GM23338 (cell line): ENCODE data around the gene DLX5. TPM values are rescaled to one million over a fixed set of nuclear protein-coding genes. Genes with fewer than 3 reads are reported as not detected.

Experiments
- ATAC-seq: fragments of 200-7000 bp; cut with Tn5 transposase; 3 replicates; pipeline ENCODE4 v1.9.1; 2020
- DNase-seq: peaks from one replicate; pipeline ENCODE4 v3.0.0-alpha.2; 2015; ENCODE audit warnings: low spot score
- H2AFZ ChIP-seq: fragments of 200-600 bp; sonication (generic); 2 replicates; pipeline ENCODE4 v1.8.0; 2016; ENCODE audit warnings: antibody characterized with exemption, mild to moderate bottlenecking, moderate library complexity
- H3F3A ChIP-seq: fragments of 200-600 bp; sonication (generic); replicated peaks from 2 replicates; pipeline ENCODE4 v1.8.0; 2017; ENCODE audit warnings: antibody characterized with exemption, mixed run types, low read depth
- H3K27ac ChIP-seq: fragments of 200-600 bp; sonication (generic); 2 replicates; pipeline ENCODE4 v1.6.1; 2016; ENCODE audit warnings: low read depth
- H3K27me3 ChIP-seq: fragments of 200-600 bp; sonication (generic); 2 replicates; pipeline ENCODE4 v1.8.0; 2016; ENCODE audit warnings: mild to moderate bottlenecking, mixed run types, moderate library complexity; ENCODE audit not compliant: insufficient read depth
- H3K36me3 ChIP-seq: fragments of 200-600 bp; sonication (generic); 2 replicates; pipeline ENCODE4 v1.8.0; 2016; ENCODE audit warnings: mild to moderate bottlenecking; ENCODE audit not compliant: insufficient read depth
- H3K4me1 ChIP-seq: fragments of 200-600 bp; sonication (generic); 2 replicates; pipeline ENCODE4 v1.8.0; 2016; ENCODE audit warnings: mild to moderate bottlenecking, moderate library complexity; ENCODE audit not compliant: insufficient read depth
- H3K4me2 ChIP-seq: fragments of 200-600 bp; sonication (generic); 2 replicates; pipeline ENCODE4 v1.7.1; 2017; ENCODE audit warnings: mixed run types
- H3K4me3 ChIP-seq: fragments of 200-600 bp; sonication (generic); 2 replicates; pipeline ENCODE4 v1.6.1; 2016; ENCODE audit warnings: mixed run types
- H3K79me2 ChIP-seq: fragments of 200-600 bp; sonication (generic); replicated peaks from 2 replicates; pipeline ENCODE4 v1.8.0; 2017; ENCODE audit warnings: mild to moderate bottlenecking; ENCODE audit not compliant: insufficient read depth
- H3K9me2 ChIP-seq: fragments of 200-600 bp; sonication (generic); 2 replicates; pipeline ENCODE4 v1.8.0; 2017; ENCODE audit not compliant: insufficient read depth
- H4K20me1 ChIP-seq: fragments of 200-600 bp; sonication (generic); replicated peaks from 2 replicates; pipeline ENCODE4 v1.8.0; 2017; ENCODE audit warnings: mild to moderate bottlenecking; ENCODE audit not compliant: insufficient read depth
- H3K27ac Mint-ChIP-seq: 2 replicates; pipeline ENCODE4 v1.8.0; 2020; ENCODE audit warnings: inconsistent platforms, mild to moderate bottlenecking, moderate library complexity, mixed read lengths
- H3K27me3 Mint-ChIP-seq: 3 replicates; pipeline ENCODE4 v1.8.0; 2022; ENCODE audit warnings: low read depth, mild to moderate bottlenecking, moderate library complexity, mixed read lengths, inconsistent platforms; ENCODE audit not compliant: insufficient read depth, poor library complexity
- H3K36me3 Mint-ChIP-seq: 3 replicates; pipeline ENCODE4 v1.8.0; 2021; ENCODE audit warnings: low read depth, mild to moderate bottlenecking, inconsistent platforms, moderate library complexity, mixed read lengths
- H3K4me1 Mint-ChIP-seq: 3 replicates; pipeline ENCODE4 v1.8.0; 2020; ENCODE audit warnings: mild to moderate bottlenecking, inconsistent platforms, mixed read lengths
- H3K4me3 Mint-ChIP-seq: 3 replicates; pipeline ENCODE4 v1.8.0; 2021; ENCODE audit warnings: moderate library complexity, mild to moderate bottlenecking, inconsistent platforms, mixed read lengths
- H3K9me3 Mint-ChIP-seq: 3 replicates; pipeline ENCODE4 v1.8.0; 2020; ENCODE audit warnings: moderate library complexity, mild to moderate bottlenecking, inconsistent platforms, mixed read lengths
- CREB1 ChIP-seq: fragments of 250-450 bp; sonication (Bioruptor Pico); IDR thresholded peaks from 2 replicates; pipeline ENCODE4 v1.5.0; 2020; ENCODE audit warnings: low read depth, mild to moderate bottlenecking, moderate library complexity
- CTCF ChIP-seq, 2 experiments: fragments of 200-600 bp in 1 of 2; sonication (generic) in 1 of 2; conservative IDR thresholded peaks; 2 replicates each; pipeline versions ENCODE4 v1.5.1 to v1.6.1; 2016 to 2017; ENCODE audit warnings: antibody characterized with exemption in 2 of 2, low read depth in 2 of 2, mild to moderate bottlenecking in 2 of 2, moderate library complexity in 1 of 2
- EZH2 ChIP-seq: fragments of 200-600 bp; sonication (generic); IDR thresholded peaks from one replicate; pipeline ENCODE4 v1.8.0; 2017; ENCODE audit warnings: antibody characterized with exemption, mild to moderate bottlenecking, low read depth; ENCODE audit not compliant: unreplicated experiment
- JUNB ChIP-seq: IDR thresholded peaks from one replicate; pipeline ENCODE4 v1.6.1; 2016; ENCODE audit warnings: antibody characterized with exemption; ENCODE audit not compliant: unreplicated experiment
- NANOG ChIP-seq: IDR thresholded peaks from 2 replicates; pipeline ENCODE4 v1.6.1; 2016; ENCODE audit warnings: antibody characterized with exemption, borderline replicate concordance
- POLR2AphosphoS5 ChIP-seq: IDR thresholded peaks from 2 replicates; pipeline ENCODE4 v1.6.1; 2016; ENCODE audit warnings: antibody characterized with exemption, low read depth
- REST ChIP-seq: IDR thresholded peaks from one replicate; pipeline ENCODE4 v1.6.1; 2018; ENCODE audit warnings: antibody characterized with exemption; ENCODE audit not compliant: unreplicated experiment
- STAT1 ChIP-seq: IDR thresholded peaks from one replicate; pipeline ENCODE4 v1.6.1; 2016; ENCODE audit warnings: antibody characterized with exemption; ENCODE audit not compliant: unreplicated experiment
- ZNF114 ChIP-seq: fragments of 250-450 bp; sonication (Bioruptor Pico); IDR thresholded peaks from 2 replicates; pipeline ENCODE4 v1.5.0; 2020; ENCODE audit warnings: mild to moderate bottlenecking, moderate library complexity
- ZNF331 ChIP-seq: fragments of 250-450 bp; sonication (Bioruptor Pico); IDR thresholded peaks from 2 replicates; pipeline ENCODE4 v1.5.0; 2020; ENCODE audit warnings: low read depth, mild to moderate bottlenecking, moderate library complexity
- polyA plus RNA-seq: library from polyadenylated mRNA; unstranded; fragments of >200 nt; fragmentation: Nextera tagmentation; extraction: Ambion mirVana; gene quantifications from 2 replicates; pipeline ENCODE4 v1.2.1, GENCODE V29; 2016
- total RNA-seq: library from RNA; depleted of rRNA; stranded (reverse); fragments of >200 nt; shearing (Covaris generic); gene quantifications from 2 replicates; pipeline ENCODE4 v1.2.3, GENCODE V29; 2014
- TF ChIP-seq, protein P1 (sequence below): IDR thresholded peaks from 2 replicates; pipeline ENCODE4 v1.6.1; 2016; ENCODE audit warnings: antibody characterized with exemption

The DLX5 gene
- total and polyA plus RNA-seq, 2 experiments from 2014 or later: not detected

- H3K27me3 Mint-ChIP-seq: no peaks in the 10 kb centered on the region
- no peak overlapping the region for H3K4me3 Mint-ChIP-seq
- Histone ChIP-seq H4K20me1 (no peaks in the 10 kb centered on the region; the same call in 1 of the 2 replicates), H3F3A (no peaks in the 10 kb centered on the region), H3K9me2 (no peaks in the 10 kb centered on the region), H3K27ac (no peak overlapping the region), H3K4me2 (no peak overlapping the region), H3K79me2 (no peaks in the 10 kb centered on the region), H3K4me1 (peaks cover 3% of the 10 kb centered on the region; the same call in 1 of the 2 replicates), H3K36me3 (no peaks in the 10 kb centered on the region), H2AFZ (no peak overlapping the region), H3K4me3 (no peak overlapping the region), H3K27me3 (peaks cover 11% of the 10 kb centered on the region; the same call in 1 of the 2 replicates)
- H3K36me3 Mint-ChIP-seq: no peaks in the 10 kb centered on the region
- no peaks in the 10 kb centered on the region for H3K4me1 Mint-ChIP-seq
- DNase-seq: no peak
- H3K27ac Mint-ChIP-seq: no peak overlapping the region
- TF ChIP-seq, protein P1, sequence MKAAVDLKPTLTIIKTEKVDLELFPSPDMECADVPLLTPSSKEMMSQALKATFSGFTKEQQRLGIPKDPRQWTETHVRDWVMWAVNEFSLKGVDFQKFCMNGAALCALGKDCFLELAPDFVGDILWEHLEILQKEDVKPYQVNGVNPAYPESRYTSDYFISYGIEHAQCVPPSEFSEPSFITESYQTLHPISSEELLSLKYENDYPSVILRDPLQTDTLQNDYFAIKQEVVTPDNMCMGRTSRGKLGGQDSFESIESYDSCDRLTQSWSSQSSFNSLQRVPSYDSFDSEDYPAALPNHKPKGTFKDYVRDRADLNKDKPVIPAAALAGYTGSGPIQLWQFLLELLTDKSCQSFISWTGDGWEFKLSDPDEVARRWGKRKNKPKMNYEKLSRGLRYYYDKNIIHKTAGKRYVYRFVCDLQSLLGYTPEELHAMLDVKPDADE: no peak
- TF ChIP-seq ZNF331 (CRISPR knock-in tag) (no peak), STAT1 (no peak), NANOG (no peak)
- ATAC-seq: no peak
- no peaks in the 10 kb centered on the region for H3K9me3 Mint-ChIP-seq
Observed at GRCh38 chr7:96979551-96980276, 44.9 kb downstream of the DLX5 start.

- Histone ChIP-seq H4K20me1 (no peaks in the 10 kb centered on the region; the same call in 1 of the 2 replicates), H3K4me3 (no peak overlapping the region), H3K4me1 (no peaks in the 10 kb centered on the region), H3K27ac (no peak overlapping the region), H3K4me2 (no peak overlapping the region), H3K79me2 (no peaks in the 10 kb centered on the region), H3K9me2 (no peaks in the 10 kb centered on the region), H3K36me3 (no peaks in the 10 kb centered on the region), H2AFZ (no peak overlapping the region), H3K27me3 (no peaks in the 10 kb centered on the region), H3F3A (no peaks in the 10 kb centered on the region)
- TF ChIP-seq POLR2AphosphoS5 (no peak), STAT1 (no peak), CREB1 (CRISPR knock-in tag) (no peak), ZNF114 (CRISPR knock-in tag) (no peak), NANOG (no peak), JUNB (no peak), EZH2 (no peak), REST (no peak), CTCF (conservative IDR thresholded peaks at IDR 0.05; ENCODE audit: low read depth in 2 of 2) (no peak)
- TF ChIP-seq, protein P1: no peak
- ATAC-seq (no peak), DNase-seq (no peak)
- no peaks in the 10 kb centered on the region for H3K27me3 Mint-ChIP-seq
- no peaks in the 10 kb centered on the region for H3K4me1 Mint-ChIP-seq
- H3K27ac Mint-ChIP-seq: no peak overlapping the region
- no peaks in the 10 kb centered on the region for H3K36me3 Mint-ChIP-seq
- H3K4me3 Mint-ChIP-seq: no peak overlapping the region
- no peaks in the 10 kb centered on the region for H3K9me3 Mint-ChIP-seq
Observed at GRCh38 chr7:96977445-96977844, 47.2 kb downstream of the DLX5 start.
